ENCODE results near the gene SLC16A5. TPM values are rescaled to one million over a fixed set of nuclear protein-coding genes. Genes with fewer than 3 reads are reported as not detected.

The SLC16A5 gene, protein sequence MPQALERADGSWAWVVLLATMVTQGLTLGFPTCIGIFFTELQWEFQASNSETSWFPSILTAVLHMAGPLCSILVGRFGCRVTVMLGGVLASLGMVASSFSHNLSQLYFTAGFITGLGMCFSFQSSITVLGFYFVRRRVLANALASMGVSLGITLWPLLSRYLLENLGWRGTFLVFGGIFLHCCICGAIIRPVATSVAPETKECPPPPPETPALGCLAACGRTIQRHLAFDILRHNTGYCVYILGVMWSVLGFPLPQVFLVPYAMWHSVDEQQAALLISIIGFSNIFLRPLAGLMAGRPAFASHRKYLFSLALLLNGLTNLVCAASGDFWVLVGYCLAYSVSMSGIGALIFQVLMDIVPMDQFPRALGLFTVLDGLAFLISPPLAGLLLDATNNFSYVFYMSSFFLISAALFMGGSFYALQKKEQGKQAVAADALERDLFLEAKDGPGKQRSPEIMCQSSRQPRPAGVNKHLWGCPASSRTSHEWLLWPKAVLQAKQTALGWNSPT
- total RNA-seq = 62.5 TPM

DNA sequence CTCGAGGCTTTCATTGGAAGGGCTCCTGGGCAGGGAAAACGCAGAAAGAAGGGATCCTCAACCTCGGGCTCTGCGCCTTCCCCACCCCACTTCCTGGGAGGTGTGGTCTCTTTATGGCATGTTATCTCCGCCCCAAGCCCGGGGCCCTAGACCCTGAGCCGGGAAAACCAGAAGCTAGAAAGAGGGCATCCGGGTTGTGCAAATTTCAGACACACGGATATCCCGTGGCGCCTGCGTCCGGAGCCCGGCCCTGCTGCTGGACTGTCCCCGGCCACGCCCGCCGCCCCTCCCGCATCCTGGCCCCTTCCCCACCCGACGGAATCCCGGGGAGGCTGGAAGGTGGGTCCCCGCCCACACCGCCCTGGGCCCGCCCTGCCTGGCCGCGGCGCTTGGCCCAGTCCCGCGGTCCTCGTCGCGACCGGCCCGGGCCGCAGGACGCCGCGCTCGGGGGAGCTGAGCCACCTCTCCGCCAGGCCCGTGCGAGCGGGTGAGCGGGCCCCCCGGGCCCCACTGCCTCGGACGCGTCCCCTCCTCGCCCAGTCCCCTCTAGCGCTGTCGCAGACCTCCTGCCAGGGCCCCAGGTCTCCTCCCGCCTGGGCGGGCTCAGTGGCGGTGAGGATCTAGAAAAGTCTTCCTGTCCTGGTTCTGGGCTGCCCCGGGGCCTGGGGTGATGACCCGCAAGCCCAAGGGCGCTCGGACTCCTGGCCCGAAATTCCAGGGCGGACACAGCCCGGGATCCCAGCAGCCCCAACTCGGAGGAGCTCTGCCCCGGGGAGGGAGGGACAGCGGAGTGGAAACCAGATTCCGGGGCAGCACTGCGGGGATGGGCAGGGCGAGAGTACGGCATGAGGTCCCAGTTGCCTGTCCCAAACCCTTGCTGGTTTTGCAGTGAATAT lies at the start of gene SLC16A5:
Gene SLC16A5, plus strand, starts transcription at position 397 of the 896 bp plus-strand sequence. CDS start 5,683 bp downstream, outside the sequence.

DNA sequence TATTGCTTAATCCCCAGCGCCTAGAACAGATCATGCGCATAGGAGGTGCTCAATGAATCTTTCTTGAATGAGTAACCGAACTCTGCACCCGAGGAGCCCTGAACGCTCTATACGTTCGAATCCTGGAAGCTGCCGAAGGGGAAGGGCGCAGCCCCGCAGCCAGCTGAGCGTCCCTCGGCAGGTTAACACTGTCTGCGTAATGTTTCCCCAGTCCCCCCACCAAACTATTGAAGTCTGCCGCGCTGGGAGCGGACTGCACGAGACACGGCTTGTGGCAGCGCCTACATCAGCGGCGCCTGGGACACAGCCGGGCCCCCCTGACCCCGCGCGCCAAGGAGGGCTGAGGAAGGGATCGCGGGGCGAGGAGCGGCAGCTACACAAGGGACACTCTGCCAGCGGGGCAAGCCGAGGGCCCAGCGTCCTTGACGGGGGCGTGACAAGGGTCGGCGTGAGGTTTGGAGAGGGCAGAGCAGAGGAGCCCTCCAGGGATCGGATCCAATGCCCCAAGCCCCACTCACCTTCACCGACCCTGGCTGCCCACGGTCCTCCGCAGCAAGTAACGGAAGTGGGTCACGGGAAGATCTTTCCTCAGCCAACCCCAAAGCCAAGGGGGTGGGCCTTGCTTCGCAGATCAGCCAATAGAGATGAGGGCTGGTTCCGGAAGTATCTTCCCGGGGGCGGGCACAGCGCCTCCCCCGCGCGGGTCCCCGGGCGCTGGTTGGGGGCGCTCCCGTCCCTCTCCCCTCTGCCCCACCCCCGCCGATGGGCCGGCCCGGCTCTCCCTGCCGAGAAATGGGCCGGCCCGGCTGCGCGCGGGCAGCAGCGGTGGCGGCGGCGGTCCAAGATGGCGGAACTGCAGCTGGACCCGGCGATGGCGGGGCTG lies 41.1 kb upstream of the SLC16A5 start, which contains the start of the genes ATP5PD and KCTD2:
Gene ATP5PD, minus strand, starts transcription at position 563 of the 883 bp plus-strand sequence. CDS start 4,319 bp downstream, outside the sequence.
Gene KCTD2, plus strand, starts transcription at position 819 of the 883 bp plus-strand sequence. Its CDS starts 26 bp downstream, at position 845.

DNA sequence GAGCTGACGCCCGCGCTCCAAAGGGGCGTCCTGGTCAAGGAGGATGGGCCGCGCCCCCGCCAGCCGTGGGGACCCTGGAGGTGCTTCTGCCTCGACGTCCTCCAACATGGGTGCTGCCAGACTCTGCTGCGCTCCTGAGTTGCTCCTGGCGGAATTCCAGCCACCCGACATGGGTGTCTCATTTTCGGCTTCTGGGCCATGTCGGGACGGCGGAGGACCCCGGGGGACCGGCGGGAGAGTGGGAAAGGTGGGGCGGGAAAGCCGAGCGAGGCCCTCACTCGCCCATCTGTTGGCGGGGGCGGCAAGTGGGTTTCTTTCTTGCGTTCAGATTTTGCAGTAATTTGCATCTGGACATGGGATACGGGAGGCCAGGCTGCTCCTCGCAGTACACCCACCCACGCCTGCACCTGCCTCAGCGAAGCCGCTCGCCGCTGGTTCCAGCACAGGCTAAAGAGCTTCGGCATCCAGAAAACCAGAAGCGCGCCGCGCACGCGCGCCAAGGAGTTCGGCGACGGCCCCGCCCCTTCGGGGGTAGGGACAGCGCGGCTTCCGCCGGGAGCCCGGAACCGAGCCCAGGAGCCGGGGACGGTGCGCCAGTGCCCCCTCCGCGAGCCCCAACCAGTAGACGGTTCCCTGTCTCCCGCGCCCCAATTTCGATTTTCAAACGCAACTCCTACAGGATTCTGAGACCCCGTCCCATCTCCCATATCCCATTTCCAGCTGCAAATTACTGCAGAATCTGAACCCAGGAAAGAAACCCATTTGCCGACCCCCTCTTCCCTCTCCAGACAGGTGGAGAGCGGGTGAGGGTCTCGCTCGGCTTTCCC lies 21.9 kb downstream of the SLC16A5 start, which contains the start of gene ARMC7:
Gene ARMC7, plus strand, starts transcription at position 563 of the 827 bp plus-strand sequence. CDS start 320 bp downstream, outside the sequence.

DNA sequence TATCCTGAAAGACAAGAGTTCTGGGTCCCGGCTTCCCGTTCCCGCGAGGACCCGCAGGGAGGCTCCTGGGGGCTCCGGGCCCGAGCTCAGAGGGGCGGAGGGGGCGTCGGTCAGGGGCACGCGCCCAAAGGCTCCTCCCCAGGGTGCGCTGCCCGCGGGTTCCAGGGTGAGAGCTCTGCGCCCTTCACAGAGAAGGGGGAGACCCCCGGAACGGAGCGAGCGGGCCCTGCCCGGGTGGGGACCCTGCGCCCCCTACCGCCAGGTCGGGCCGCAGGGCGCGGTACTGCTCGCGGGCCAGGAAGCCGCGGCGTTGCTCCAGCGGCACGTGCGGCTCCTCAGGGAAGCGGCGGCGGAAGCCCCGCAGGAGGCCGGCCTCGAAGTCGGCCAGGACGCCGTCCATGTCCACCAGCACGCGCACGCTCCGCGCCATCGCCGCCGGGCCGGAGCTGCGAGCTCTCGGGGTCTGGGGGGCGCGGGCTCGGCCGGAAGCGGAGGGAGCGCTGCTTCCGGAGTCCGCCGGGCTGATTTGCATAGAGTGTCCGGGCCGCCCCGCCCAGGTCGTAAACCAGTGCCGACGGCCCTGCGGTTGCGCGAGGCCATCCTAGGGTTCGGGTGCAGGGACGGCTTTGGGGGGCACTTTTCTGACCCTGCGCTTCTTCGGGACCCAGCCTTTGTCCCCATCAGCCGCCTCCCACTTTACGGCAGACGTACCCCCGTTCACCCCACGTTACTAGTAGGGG lies 43.7 kb downstream of the SLC16A5 start, which contains the start of gene NT5C:
Gene NT5C, minus strand, starts transcription at position 465 of the 740 bp plus-strand sequence. Its CDS starts 35 bp downstream, at position 430.

DNA sequence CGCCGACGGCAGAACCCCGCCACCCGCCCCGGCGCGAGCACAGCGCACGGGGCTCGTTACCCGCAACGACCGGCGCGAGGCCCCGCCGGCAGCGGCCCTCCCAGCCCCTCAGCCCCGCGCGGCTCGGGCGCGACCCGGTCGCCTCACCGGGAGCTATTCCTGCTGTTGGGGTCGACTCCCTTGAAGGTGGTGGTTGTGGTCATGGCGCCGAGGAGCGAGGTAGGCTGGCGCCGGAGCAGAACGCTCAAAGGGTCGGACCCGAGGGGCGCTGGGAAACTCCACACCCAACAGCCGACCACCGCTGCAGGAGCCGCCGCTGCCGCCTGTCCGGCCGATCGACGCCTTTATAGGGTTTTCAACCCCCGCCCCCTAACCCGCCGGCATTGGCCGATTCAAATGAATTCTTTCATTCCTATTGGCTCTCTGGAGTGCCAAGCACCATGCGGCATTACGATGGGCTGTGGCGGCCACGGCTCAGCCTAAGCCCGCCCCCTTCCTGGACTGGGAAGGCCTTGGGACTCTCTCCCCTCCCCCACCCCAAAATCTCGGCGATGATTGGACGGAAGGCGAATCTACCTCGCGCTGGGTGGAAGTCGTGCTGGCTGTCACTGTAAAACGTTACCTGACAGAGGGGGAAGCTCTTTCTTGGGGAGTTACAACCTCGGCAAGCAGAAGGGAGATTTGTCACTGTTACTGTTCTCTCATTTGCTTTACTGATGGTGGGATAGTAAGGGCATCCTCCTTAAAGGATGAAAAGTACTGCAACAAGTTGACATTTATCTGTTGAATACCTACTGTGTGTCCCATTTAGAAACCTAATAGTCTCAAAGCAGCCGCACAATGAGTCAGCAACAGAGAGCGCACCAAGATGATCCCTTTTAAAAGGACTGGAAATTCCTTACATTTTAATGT lies 66.7 kb downstream of the SLC16A5 start, which contains the start of gene JPT1:
Gene JPT1, minus strand, starts transcription at position 318 of the 912 bp plus-strand sequence. Its CDS starts 115 bp downstream, at position 203.

Small RNA genes within 50 kb of the gene (small RNA-seq; reads per million reads assigned to genes)
- gene AC111186.1 (ENCODE audit: low replicate concordance) = not detected
- not detected for gene RF00019 (ENCODE audit: low replicate concordance)
- gene RN7SL573P (ENCODE audit: low replicate concordance) = not detected

Other genes with a start within 250 kb of the SLC16A5 start
- gene GRIN2C, start 228.1 kb upstream of the SLC16A5 start, total RNA-seq = 1.2 TPM
- 7.5 TPM for gene FDXR, start 215.0 kb upstream of the SLC16A5 start, total RNA-seq
- 0.64 TPM for gene FADS6, start 194.3 kb upstream of the SLC16A5 start, total RNA-seq
- 0.64 TPM for gene USH1G, start 164.7 kb upstream of the SLC16A5 start, total RNA-seq
- not detected for gene OTOP2, start 163.7 kb upstream of the SLC16A5 start, total RNA-seq
- gene OTOP3, start 152.1 kb upstream of the SLC16A5 start, total RNA-seq = not detected
- 13.1 TPM for gene HID1, start 115.2 kb upstream of the SLC16A5 start, total RNA-seq
- 8.2 TPM for gene CDR2L, start 100.3 kb upstream of the SLC16A5 start, total RNA-seq
- gene MRPL58, start 75.3 kb upstream of the SLC16A5 start, total RNA-seq = 40.1 TPM
- gene ATP5PD, start 41.0 kb upstream of the SLC16A5 start, total RNA-seq = 237 TPM
- 18.5 TPM for gene KCTD2, start 40.7 kb upstream of the SLC16A5 start, total RNA-seq
- gene ARMC7, start 22.0 kb downstream of the SLC16A5 start, total RNA-seq = 9.2 TPM
- 72.2 TPM for gene NT5C, start 43.8 kb downstream of the SLC16A5 start, total RNA-seq
- gene JPT1, start 66.6 kb downstream of the SLC16A5 start, total RNA-seq = 53.8 TPM
- gene SUMO2, start 95.0 kb downstream of the SLC16A5 start, total RNA-seq = 209 TPM
- gene NUP85, start 117.7 kb downstream of the SLC16A5 start, total RNA-seq = 49.2 TPM
- 25.7 TPM for gene GGA3, start 173.7 kb downstream of the SLC16A5 start, total RNA-seq
- gene MRPS7, start 173.9 kb downstream of the SLC16A5 start, total RNA-seq = 48.6 TPM
- gene MIF4GD, start 183.3 kb downstream of the SLC16A5 start, total RNA-seq = 16.1 TPM
- 8.6 TPM for gene SLC25A19, start 201.5 kb downstream of the SLC16A5 start, total RNA-seq

All from metanephros (tissue), 2 donors.